ENCODE data around the gene ZNF148.
"Not testable (repeated sequence)": the region's sequence is repeated elsewhere in the genome, so short reads cannot be mapped to it uniquely, and the experiment has no call there.

Gene ZNF148

GRCh38 chr3:125374996-125375941 lies at the start of gene ZNF148:
ZNF148 (minus strand) TSS chr3:125375325; CDS start chr3:125313640, 61,685 bp downstream.
- peak; percentile 82 to 87 for DNase-seq (ENCODE audit: low read depth in 1 of 2, low spot score in 1 of 2)

- no peak for DNase-seq (ENCODE audit: low read depth in 1 of 2, low spot score in 1 of 2)
Observed at GRCh38 chr3:125418306-125418705, 43.2 kb upstream of the ZNF148 start.

- DNase-seq (ENCODE audit: low read depth in 1 of 2, low spot score in 1 of 2): no peak
Observed at GRCh38 chr3:125416235-125416634, 41.1 kb upstream of the ZNF148 start.

- DNase-seq (ENCODE audit: low read depth in 1 of 2, low spot score in 1 of 2): no peak
Observed at GRCh38 chr3:125414669-125415068, 39.5 kb upstream of the ZNF148 start.

GRCh38 chr3:125410922-125411321 lies 35.8 kb upstream of the ZNF148 start:
- no peak for DNase-seq (ENCODE audit: low read depth in 1 of 2, low spot score in 1 of 2)

- DNase-seq (ENCODE audit: low read depth in 1 of 2, low spot score in 1 of 2): no peak
Observed at GRCh38 chr3:125406070-125406469, 30.9 kb upstream of the ZNF148 start.

GRCh38 chr3:125405515-125405914 lies 30.4 kb upstream of the ZNF148 start:
- not testable (repeated sequence) for DNase-seq (ENCODE audit: low read depth in 1 of 2, low spot score in 1 of 2)

GRCh38 chr3:125403789-125404188 lies 28.7 kb upstream of the ZNF148 start:
- DNase-seq (ENCODE audit: low read depth in 1 of 2, low spot score in 1 of 2): no peak

- no peak for DNase-seq (ENCODE audit: low read depth in 1 of 2, low spot score in 1 of 2)
Observed at GRCh38 chr3:125402639-125403038, 27.5 kb upstream of the ZNF148 start.

GRCh38 chr3:125401402-125401801 lies 26.3 kb upstream of the ZNF148 start:
- DNase-seq (ENCODE audit: low read depth in 1 of 2, low spot score in 1 of 2): no peak

GRCh38 chr3:125398952-125399351 lies 23.8 kb upstream of the ZNF148 start:
- no peak for DNase-seq (ENCODE audit: low read depth in 1 of 2, low spot score in 1 of 2)

- DNase-seq (ENCODE audit: low read depth in 1 of 2, low spot score in 1 of 2): no peak
Observed at GRCh38 chr3:125395091-125395490, 20.0 kb upstream of the ZNF148 start.

GRCh38 chr3:125394406-125394805 lies 19.3 kb upstream of the ZNF148 start:
- DNase-seq (ENCODE audit: low read depth in 1 of 2, low spot score in 1 of 2): no peak

- no peak for DNase-seq (ENCODE audit: low read depth in 1 of 2, low spot score in 1 of 2)
Observed at GRCh38 chr3:125389282-125389681, 14.2 kb upstream of the ZNF148 start.

GRCh38 chr3:125388369-125388768 lies 13.2 kb upstream of the ZNF148 start:
- not testable (repeated sequence) for DNase-seq (ENCODE audit: low read depth in 1 of 2, low spot score in 1 of 2)

GRCh38 chr3:125386811-125387210 lies 11.7 kb upstream of the ZNF148 start:
- DNase-seq (ENCODE audit: low read depth in 1 of 2, low spot score in 1 of 2): no peak

GRCh38 chr3:125383744-125384143 lies 8.6 kb upstream of the ZNF148 start:
- no peak for DNase-seq (ENCODE audit: low read depth in 1 of 2, low spot score in 1 of 2)

GRCh38 chr3:125382298-125382697 lies 7.2 kb upstream of the ZNF148 start:
- DNase-seq (ENCODE audit: low read depth in 1 of 2, low spot score in 1 of 2): no peak

GRCh38 chr3:125381743-125382142 lies 6.6 kb upstream of the ZNF148 start:
- DNase-seq (ENCODE audit: low read depth in 1 of 2, low spot score in 1 of 2): no peak

GRCh38 chr3:125381314-125381713 lies 6.2 kb upstream of the ZNF148 start:
- DNase-seq (ENCODE audit: low read depth in 1 of 2, low spot score in 1 of 2): no peak

- DNase-seq (ENCODE audit: low read depth in 1 of 2, low spot score in 1 of 2): no peak
Observed at GRCh38 chr3:125379483-125379882, 4.4 kb upstream of the ZNF148 start.

- no peak for DNase-seq (ENCODE audit: low read depth in 1 of 2, low spot score in 1 of 2)
Observed at GRCh38 chr3:125378762-125379161, 3.6 kb upstream of the ZNF148 start.

All from stimulated activated CD4-positive, alpha-beta T cell treated with anti-CD3 and anti-CD28 coated beads, Interleukin-15, amount 100 ng/mL, for 1 hour (primary cell).